Activated CD8-positive, alpha-beta memory T cell treated with anti-CD3 and anti-CD28 coated beads for 48 hours (primary cell): Measurements from ENCODE around the gene ELOVL5.
"Not testable (repeated sequence)": the region's sequence is repeated elsewhere in the genome, so short reads cannot be mapped to it uniquely, and the experiment has no call there.

ENCODE experiments used
- DNase-seq, 3 experiments: peaks; one replicate each; pipeline ENCODE4 v3.0.0-alpha.2; 2020; ENCODE audit warnings: low read depth in 2 of 3, low spot score in 2 of 3

Gene ELOVL5

DNA sequence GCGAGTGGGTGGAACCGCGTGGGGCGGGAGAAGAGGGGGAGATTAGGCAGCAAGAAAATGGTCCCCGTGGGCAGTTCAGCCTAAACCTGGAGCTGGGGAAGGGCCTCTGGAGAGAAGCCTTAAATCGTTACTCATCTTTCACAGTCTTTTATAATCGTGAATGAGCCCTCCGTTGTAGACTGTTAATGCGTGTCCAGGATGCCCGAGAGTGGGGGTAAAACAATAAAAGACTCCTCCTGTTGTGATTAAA is 11.0 kb upstream of the ELOVL5 start:
- no peak for DNase-seq

DNA sequence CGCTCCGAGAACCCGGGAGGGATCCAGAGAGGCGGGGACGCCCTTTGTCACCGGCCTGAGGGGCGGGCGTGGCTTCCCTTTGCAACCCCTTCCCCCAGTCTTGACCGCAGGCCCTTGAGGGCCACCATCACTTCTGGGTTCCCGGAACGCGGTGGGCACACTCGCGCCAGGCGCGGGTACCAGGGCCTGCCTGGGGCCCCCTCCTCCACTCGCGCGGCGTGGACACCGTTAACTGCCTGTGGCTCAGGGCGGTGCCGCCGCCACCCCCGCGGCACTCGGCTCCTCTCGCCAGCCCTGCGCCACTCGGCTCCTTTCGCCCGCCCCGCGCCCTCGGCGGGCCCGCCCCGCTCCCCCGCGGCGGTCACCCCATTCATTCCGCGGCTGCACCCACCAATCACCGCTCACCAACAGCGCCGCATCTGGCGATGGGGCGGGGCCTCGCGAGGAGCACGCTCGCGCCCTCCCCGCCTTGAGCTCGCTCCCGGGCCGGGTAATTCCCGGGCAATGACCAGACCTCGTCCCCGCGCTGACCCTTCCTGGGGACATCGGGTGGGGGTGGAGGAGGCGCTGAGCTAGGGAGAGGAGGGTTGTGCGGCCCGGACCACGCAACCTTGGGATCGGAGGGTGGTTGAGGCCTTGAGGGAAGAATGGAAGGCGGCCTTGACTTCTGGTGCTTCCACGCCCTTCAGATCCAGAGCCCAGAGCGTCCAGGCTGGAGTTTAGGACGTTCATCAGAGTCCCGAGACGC is 10.5 kb upstream of the ELOVL5 start:
- peak; percentile 74 to 88 (median 87) for DNase-seq

DNA sequence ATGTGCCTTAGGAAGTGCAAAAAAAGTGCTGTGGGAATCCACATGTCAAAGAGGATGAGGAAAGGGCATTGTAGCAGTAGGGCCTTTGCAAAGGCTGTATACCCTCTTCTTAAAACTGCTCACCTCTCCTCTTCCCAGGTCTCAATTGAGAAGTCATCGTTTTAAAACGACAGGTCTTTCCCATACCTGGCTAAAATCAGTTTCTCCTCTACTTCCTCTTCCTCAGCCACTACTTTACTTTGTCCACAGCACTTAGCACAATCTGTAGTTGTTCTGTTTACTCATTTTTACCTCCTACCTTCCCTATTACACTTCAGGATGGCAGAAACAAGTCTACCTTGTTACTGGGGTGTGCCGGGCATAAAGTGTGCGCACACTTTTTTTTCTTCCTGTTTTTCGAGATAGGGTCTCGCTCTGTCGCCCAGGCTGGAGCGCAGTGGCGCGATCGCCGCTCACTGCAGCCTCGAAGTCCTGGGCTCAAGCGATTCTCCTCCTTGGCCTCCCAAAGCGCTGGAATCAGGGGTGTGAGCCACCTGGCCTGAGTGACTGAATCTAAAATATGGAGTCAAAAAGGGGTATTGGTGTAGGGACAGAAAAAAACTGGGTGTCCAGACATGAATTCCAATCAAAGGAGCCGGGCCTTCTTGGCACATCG is 9.8 kb upstream of the ELOVL5 start:
- no peak for DNase-seq

DNA sequence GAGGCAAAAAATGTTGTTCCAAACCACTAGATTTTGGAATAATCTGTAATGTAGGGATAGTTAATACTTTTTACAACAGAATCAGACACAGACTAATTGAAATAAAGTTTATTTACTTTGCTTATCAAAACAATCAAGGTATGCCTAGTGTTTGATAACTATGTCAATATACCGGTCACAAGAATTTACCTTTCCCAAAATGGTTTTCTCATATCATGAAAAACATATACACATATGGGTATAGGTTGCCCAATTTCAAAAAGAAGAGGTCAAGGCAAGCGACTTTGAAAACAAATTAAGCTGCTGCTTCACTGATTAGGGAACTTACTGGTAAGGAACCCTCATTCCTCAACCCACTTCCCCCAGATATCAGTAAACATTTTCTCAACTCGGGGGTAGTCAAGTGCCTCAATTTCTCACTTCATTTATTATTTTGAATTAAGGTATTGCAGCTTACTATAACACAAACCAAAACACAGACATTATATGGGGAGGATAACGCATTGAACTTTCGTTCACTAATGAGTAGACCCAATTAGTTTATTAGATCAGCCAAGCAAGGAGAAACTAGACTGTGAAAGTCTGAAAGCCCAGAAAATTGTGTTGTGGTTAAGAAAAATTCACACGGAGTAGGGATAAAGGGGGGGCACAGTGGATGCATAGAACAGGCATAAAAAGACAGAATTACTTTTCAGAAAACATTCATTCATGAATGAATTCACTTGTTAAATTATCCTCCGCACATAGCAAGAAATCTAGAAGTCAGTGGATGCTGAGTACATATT is 9.0 kb upstream of the ELOVL5 start:
- DNase-seq = no peak

DNA sequence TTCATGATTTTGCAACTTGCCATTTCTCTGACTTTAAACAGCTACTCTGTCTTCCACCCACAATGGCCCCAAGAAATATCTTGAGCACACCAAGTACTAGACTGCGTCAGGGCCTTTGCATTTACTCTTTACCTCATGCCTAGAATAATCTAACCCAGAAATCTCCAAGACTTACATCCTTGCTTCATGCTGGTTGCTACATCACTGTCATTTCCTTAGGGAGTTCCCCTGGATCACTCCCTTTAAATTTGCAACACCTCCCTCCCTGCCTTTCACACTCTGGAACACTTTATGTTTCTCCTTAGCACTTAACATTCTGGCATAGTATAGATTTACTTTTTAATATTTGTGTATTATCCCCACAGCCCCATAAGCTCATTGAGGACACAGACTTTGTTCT is 4.9 kb upstream of the ELOVL5 start:
- no peak for DNase-seq

DNA sequence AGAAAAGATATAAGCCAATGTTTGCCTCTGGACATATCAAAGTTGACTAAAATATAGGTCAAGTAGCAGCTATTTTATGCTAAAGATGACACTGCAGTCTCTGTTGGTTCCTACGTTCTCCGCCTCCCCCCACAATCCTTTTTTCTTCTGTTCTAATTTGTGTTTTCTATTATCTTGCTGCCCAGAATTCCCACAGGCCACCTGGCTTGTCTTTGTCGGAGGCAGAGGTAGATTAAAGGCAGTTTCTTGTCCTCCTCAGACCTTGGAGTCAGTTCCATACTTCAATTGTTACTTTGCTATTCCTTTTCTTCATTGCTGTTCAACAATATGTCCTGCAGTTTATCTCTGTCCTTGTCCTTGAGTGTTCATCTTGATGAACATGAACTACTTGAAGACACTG is 3.6 kb upstream of the ELOVL5 start:
- no peak for DNase-seq

GRCh38 chr6:53349209-53349693 is 501 bp upstream of the ELOVL5 start:
- DNase-seq = no peak

DNA sequence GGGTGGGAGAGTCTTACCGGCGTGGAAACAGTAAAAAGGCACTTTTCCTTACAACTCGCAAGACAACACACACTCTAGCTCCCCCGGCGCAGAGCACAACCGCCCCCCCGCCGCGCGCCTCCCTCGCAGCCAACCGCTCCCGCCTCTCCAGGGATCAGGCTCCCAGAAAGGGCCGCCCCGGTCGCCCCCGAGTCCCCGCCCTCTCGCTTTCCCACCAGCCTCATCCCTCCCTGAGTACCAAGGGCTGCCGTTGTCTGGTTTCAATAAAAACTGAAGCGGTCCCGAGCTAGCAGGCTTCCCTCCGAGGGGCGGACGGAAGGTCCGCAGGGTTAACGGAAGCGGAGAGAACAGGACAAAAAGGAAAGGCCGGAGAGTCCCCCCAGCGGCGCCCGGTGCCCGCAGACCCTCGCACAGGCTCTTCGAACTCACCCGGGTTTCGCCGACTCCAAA is 804 bp downstream of the ELOVL5 start:
- DNase-seq = peak in 2 of 3 experiments; percentile 23 to 32

DNA sequence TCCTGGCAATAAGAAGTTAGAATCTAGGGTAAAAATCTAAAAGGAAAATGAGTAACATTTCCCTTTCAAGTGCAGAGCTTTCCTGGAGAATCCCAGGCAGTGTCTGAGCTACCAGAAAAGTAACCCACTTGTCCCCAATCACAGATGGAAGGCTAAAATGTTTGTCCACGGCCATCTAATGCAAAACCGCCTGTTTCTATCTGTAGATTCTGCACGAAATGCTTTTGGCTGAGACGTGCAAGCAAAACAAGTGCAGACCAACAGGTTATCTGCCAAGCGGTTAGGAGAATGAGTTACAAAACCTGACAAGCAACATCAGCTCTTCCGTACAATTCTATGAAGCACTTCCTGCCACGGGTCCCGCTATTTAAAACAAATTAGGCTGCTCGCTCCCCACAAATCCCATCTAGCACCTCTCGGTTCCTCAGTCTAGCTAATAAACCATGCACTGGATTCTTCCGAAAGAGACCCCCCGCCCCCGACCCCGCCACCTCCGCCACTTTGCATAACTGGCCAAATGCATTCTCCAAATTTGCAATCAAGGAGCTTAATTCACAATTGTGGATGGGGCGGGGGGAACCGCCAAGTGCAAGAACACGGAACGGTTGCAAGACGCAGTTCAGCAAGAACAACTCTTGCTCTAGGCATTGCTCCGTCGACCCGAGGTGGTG is 1.4 kb downstream of the ELOVL5 start:
- DNase-seq = no peak

DNA sequence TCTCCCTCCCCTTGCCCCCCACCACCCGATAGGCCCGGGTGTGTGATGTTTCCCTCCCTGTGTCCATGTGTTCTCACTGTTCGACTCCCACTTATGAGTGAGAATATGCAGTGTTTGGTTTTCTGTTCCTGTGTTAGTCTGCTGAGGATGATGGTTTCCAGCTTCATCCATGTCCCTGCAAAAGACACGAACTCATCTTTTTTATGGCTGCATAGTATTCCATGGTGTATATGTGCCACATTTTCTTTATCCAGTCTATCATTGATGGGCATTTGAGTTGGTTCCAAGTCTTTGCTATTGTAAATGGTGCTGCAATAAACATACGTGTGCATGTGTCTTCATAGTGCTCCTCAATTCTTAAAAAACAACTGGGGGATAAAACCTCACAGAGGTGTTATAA is 2.7 kb downstream of the ELOVL5 start:
- DNase-seq = not testable (repeated sequence)

GRCh38 chr6:53344969-53345368 is 3.8 kb downstream of the ELOVL5 start:
- no peak for DNase-seq

- DNase-seq = no peak
Measured at GRCh38 chr6:53343092-53343491, 5.7 kb downstream of the ELOVL5 start.

GRCh38 chr6:53342217-53342616 is 6.5 kb downstream of the ELOVL5 start:
- no peak for DNase-seq

DNA sequence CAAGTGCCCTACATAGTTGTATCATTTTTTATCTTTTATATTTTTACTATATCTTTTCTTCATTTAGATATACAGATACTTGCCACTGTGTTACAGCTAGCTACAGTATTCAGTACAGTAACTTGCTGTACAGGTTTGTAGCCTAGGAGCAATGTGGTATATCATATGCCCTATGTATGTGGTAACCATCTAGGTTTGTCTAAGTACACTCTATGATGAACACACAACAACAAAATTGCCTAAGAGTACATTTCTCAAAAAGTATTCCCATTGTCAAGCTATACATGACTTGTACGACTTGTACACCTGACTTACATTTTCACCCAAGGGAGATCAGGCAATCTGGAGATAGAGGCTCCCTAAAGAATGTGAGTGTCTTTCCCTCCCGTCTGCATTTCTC is 8.2 kb downstream of the ELOVL5 start:
- DNase-seq = no peak

- no peak for DNase-seq
Measured at GRCh38 chr6:53339424-53339823, 9.3 kb downstream of the ELOVL5 start.

DNA sequence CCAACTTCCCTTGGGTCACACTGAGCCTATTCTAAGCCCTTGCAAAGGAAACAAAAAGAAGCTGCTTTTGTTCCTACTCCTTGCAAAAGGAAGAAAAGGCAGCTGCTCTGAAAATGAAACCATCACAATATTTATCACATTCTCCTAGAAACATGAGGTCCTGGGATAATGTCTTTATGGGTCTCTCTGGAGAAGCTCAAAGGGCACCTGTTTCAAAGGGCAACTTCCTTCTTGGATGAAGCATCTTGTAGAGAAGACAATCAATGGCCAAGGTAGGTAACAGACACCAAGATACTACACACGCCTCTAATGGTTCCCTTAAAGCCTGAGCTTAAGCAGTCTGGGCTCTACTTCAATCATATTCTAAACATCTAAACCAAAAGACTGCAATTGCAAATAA is 10.4 kb downstream of the ELOVL5 start:
- DNase-seq = no peak

GRCh38 chr6:53336070-53336469 is 12.7 kb downstream of the ELOVL5 start:
- no peak for DNase-seq

GRCh38 chr6:53335224-53335994 is 13.3 kb downstream of the ELOVL5 start:
- peak; percentile 16 to 39 (median 35) for DNase-seq

- DNase-seq = no peak
Measured at GRCh38 chr6:53333439-53334408, 15.0 kb downstream of the ELOVL5 start.

DNA sequence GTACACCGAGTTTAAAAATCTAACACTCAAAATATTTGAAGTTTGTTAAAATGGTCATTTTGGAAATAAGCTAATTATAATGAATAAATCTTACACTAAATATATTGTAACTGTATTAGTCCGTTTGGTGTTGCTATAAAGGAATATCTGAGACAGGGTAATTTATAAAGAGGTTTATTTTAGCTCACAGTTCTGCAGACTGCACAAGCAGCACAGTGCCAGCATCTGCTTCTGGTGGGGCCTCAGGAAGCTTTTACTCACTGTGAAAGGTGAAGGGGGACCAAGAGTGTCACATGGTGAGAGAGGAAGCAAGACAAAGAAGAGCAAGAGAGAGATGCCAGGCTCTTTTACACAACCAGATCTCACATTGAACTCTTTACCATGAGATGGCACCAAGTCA is 17.1 kb downstream of the ELOVL5 start:
- no peak for DNase-seq
